GM12878 (cell line): ENCODE data around the gene RASSF10. TPM values are rescaled to one million over a fixed set of nuclear protein-coding genes. Genes with fewer than 3 reads are reported as not detected.

Source experiments
- ATAC-seq: fragments of 200-7000 bp; cut with Tn5 transposase; 3 replicates; pipeline ENCODE4 v1.9.1; 2020; ENCODE audit warnings: mild to moderate bottlenecking, moderate library complexity
- BruUV-seq: library from RNA; stranded (reverse); fragments of 400-500 nt; replicated peaks from 2 replicates; lab custom pipeline; 2021; lab: Mats Ljungman, UMichigan
- CTCF ChIA-PET: fragments of 300-600 bp; sonication (Branson Sonifier 250); formaldehyde crosslinking; extraction: SDS; loops from one replicate; lab custom pipeline; 2021; ENCODE audit warnings: inconsistent platforms; lab: Yijun Ruan, JAX
- POLR2A ChIA-PET: fragments of 350-600 bp; formaldehyde crosslinking; extraction: SDS; loops from one replicate; lab custom pipeline; 2021; ENCODE audit warnings: inconsistent platforms; lab: Charles Lee
- RAD21 ChIA-PET: fragments of 300-600 bp; sonication (Branson Sonifier 250); formaldehyde crosslinking; loops from one replicate; lab custom pipeline; 2023; ENCODE audit warnings: antibody characterized with exemption; ENCODE audit not compliant: unreplicated experiment; lab: Charles Lee
- SMC1A ChIA-PET: fragments of 300-600 bp; sonication (Branson Sonifier 250); formaldehyde crosslinking; loops from one replicate; lab custom pipeline; 2023; ENCODE audit not compliant: unreplicated experiment, uncharacterized antibody; lab: Charles Lee
- DNase-seq: peaks from one replicate; pipeline ENCODE4 v3.0.0-alpha.2; 2011; ENCODE audit warnings: low read depth, low spot score
- FAIRE-seq: peaks from 3 replicates; lab custom pipeline; 2011; peaks lifted over from hg19 to GRCh38; lab: Jason Lieb, UNC
- H2AFZ ChIP-seq: 2 replicates; pipeline ENCODE4 v1.6.0; 2011; ENCODE audit warnings: low read depth, low read length, control low read depth; ENCODE audit not compliant: control insufficient read depth
- H3K27ac ChIP-seq: 2 replicates; pipeline ENCODE4 v1.5.1; 2011; ENCODE audit warnings: control low read depth; ENCODE audit not compliant: control insufficient read depth, insufficient read depth
- H3K27me3 ChIP-seq, 2 experiments: replicated peaks in 1 of 2; 2 replicates each; pipeline versions ENCODE4 v1.6.0 to v1.6.1; 2011; ENCODE audit warnings: low read length in 1 of 2; ENCODE audit not compliant: control insufficient read depth in 2 of 2, insufficient read depth in 2 of 2
- H3K36me3 ChIP-seq, 2 experiments: 2 replicates each; pipeline ENCODE4 v1.5.1; 2011; ENCODE audit warnings: low read length in 1 of 2; ENCODE audit not compliant: control insufficient read depth in 2 of 2, insufficient read depth in 2 of 2
- H3K4me1 ChIP-seq: 2 replicates; pipeline ENCODE4 v1.6.1; 2011; ENCODE audit warnings: mild to moderate bottlenecking, low read length, moderate library complexity, mixed read lengths; ENCODE audit not compliant: control insufficient read depth, insufficient read depth
- H3K4me2 ChIP-seq: 2 replicates; pipeline ENCODE4 v1.6.0; 2011; ENCODE audit warnings: control low read depth; ENCODE audit not compliant: control insufficient read depth, insufficient read depth
- H3K4me3 ChIP-seq: fragments of 200-600 bp; sonication (generic); 2 replicates; pipeline ENCODE4 v1.5.1; 2016
- H3K79me2 ChIP-seq: 2 replicates; pipeline ENCODE4 v1.6.0; 2011; ENCODE audit warnings: low read length; ENCODE audit not compliant: control insufficient read depth, insufficient read depth
- H3K9ac ChIP-seq: 2 replicates; pipeline ENCODE4 v1.8.0; 2011; ENCODE audit warnings: low read length, control low read depth, mixed read lengths; ENCODE audit not compliant: control insufficient read depth, insufficient read depth
- H3K9me3 ChIP-seq: replicated peaks from 3 replicates; pipeline ENCODE4 v1.5.1; 2011; ENCODE audit warnings: mild to moderate bottlenecking, low read length; ENCODE audit not compliant: control insufficient read depth, insufficient read depth
- H4K20me1 ChIP-seq: 2 replicates; pipeline ENCODE4 v1.6.0; 2011; ENCODE audit not compliant: control insufficient read depth, insufficient read depth
- BMI1 ChIP-seq: fragments of 450-650 bp; IDR thresholded peaks from 2 replicates; pipeline ENCODE4 v1.6.1; 2016; ENCODE audit warnings: mild to moderate bottlenecking, moderate library complexity, borderline replicate concordance
- EGR1 ChIP-seq, 2 experiments: IDR thresholded peaks; 1 replicate in 1 of 2; 2 replicates in 1 of 2; pipeline ENCODE4 v1.6.1; 2011 to 2012; ENCODE audit warnings: low read depth in 2 of 2, low read length in 2 of 2, borderline replicate concordance in 1 of 2, mild to moderate bottlenecking in 1 of 2, moderate library complexity in 1 of 2
- FOXK2 ChIP-seq: fragments of 450-650 bp; IDR thresholded peaks from 2 replicates; pipeline ENCODE4 v1.6.1; 2017; ENCODE audit warnings: mild to moderate bottlenecking, moderate library complexity
- MYB ChIP-seq: fragments of 150-350 bp; IDR thresholded peaks from 2 replicates; pipeline ENCODE4 v1.6.1; 2014; ENCODE audit warnings: mild to moderate bottlenecking, low read depth, low read length, borderline replicate concordance
- PRDM15 ChIP-seq: fragments of 450-650 bp; formaldehyde crosslinking; IDR thresholded peaks from 2 replicates; pipeline ENCODE4 v1.4.0; 2020; ENCODE audit warnings: mild to moderate bottlenecking, moderate library complexity
- SMC3 ChIP-seq: IDR thresholded peaks from 2 replicates; pipeline ENCODE4 v1.6.1; 2011; ENCODE audit warnings: low read length, improper control_type of control experiment, borderline replicate concordance
- STAT1 ChIP-seq: fragments of 450-650 bp; conservative IDR thresholded peaks from 2 replicates; pipeline ENCODE4 v1.6.1; 2014; ENCODE audit warnings: antibody characterized with exemption, mild to moderate bottlenecking
- WGBS: methylation state at CpG from one replicate; pipeline ENCODE4 v1.1.6; 2016; ENCODE audit warnings: low lambda C conversion rate; ENCODE audit not compliant: insufficient replicate concordance, insufficient coverage; ENCODE audit errors: missing lambda C conversion rate; 5-methylcytosine and 5-hydroxymethylcytosine counted together
- in situ Hi-C: fragments of 300-500 bp; cut with MboI; formaldehyde crosslinking; loops from 9 replicates; pipeline ENCODE4 v1.14.3; 2018; ENCODE audit warnings: mixed read lengths
- intact Hi-C: fragments of 100-400 bp; cut with micrococcal nuclease; formaldehyde crosslinking; loops from one replicate; pipeline ENCODE4 v1.14.2; 2022; ENCODE audit not compliant: unreplicated experiment
- polyA plus RNA-seq, 11 experiments: library from polyadenylated mRNA; depleted of rRNA in 4 of 11; unstranded in 6 of 11; stranded (reverse) in 5 of 11; fragments of >200 nt; fragmentation: Nextera tagmentation in 4 of 11; fragmentation: Illumina TruSeq in 1 of 11; extraction: Ambion mirVana in 4 of 11; extraction: Trizol in 1 of 11; gene quantifications; 1 replicate in 1 of 11; 2 replicates in 10 of 11; pipeline versions ENCODE4 v1.2.1 to v1.2.3, GENCODE V29; 2011 to 2016; ENCODE audit warnings: inconsistent platforms in 2 of 11, missing spikeins in 2 of 11, low read depth in 1 of 11
- total RNA-seq, 4 experiments: library from RNA; depleted of rRNA in 3 of 4; stranded (reverse); fragments of >200 nt in 3 of 4; fragmentation: Illumina TruSeq in 1 of 4; extraction: Trizol in 1 of 4; gene quantifications; 2 replicates each; pipeline versions ENCODE4 v1.2.1 to v1.2.3, GENCODE V29; 2013 to 2021
- TF ChIP-seq, protein P1 (sequence below): fragments of 450-650 bp; IDR thresholded peaks from 2 replicates; pipeline ENCODE4 v1.6.1; 2017; ENCODE audit warnings: borderline replicate concordance

The RASSF10 gene
- total and polyA plus RNA-seq, 10 of the 15 experiments (the other 5 are each of a cell fraction or from before 2014, with no cell fraction given), result 0.03 to 0.23 (median 0.09) TPM; not detected in 6

- ChIA-PET RAD21 (no interaction called here), POLR2A (no interaction called here), SMC1A (interaction anchor here (1.1 to 1.7 kb wide), 3 partner anchors 10 to 30 kb away, joined by 3 to 5 read pairs (median 3); no protein-coding TSS in a partner anchor), CTCF (interaction anchor here (1.0 kb wide), 1 partner anchor 31 kb away, joined by 4 read pairs; no protein-coding TSS in a partner anchor)
- in situ Hi-C loops (no loop called here), intact Hi-C loops (no loop called here)
- no peak for DNase-seq
- Histone ChIP-seq H3K36me3 (no peaks in the 10 kb centered on the region), H3K4me2 (no peak overlapping the region), H3K27me3 (no peaks in the 10 kb centered on the region), H3K9me3 (no peaks in the 10 kb centered on the region), H3K79me2 (no peaks in the 10 kb centered on the region), H2AFZ (no peak overlapping the region), H3K27ac (no peak overlapping the region), H3K4me1 (no peaks in the 10 kb centered on the region), H3K9ac (no peak overlapping the region), H4K20me1 (no peaks in the 10 kb centered on the region), H3K4me3 (no peak overlapping the region)
- TF ChIP-seq SMC3 (no peak), BMI1 (no peak)
- TF ChIP-seq, protein P1, sequence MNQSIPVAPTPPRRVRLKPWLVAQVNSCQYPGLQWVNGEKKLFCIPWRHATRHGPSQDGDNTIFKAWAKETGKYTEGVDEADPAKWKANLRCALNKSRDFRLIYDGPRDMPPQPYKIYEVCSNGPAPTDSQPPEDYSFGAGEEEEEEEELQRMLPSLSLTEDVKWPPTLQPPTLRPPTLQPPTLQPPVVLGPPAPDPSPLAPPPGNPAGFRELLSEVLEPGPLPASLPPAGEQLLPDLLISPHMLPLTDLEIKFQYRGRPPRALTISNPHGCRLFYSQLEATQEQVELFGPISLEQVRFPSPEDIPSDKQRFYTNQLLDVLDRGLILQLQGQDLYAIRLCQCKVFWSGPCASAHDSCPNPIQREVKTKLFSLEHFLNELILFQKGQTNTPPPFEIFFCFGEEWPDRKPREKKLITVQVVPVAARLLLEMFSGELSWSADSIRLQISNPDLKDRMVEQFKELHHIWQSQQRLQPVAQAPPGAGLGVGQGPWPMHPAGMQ, result no peak
- FAIRE-seq, result no peak
- no peak for ATAC-seq
- BruUV-seq, result no TSS peak
Observed at GRCh38 chr11:12995823-12996222, 13.3 kb upstream of the RASSF10 start.

- no peak for TF ChIP-seq EGR1 (IDR thresholded peaks at IDR 0.05; ENCODE audit: borderline replicate concordance in 1 of 2, low read depth in 2 of 2, low read length in 2 of 2)
- TF ChIP-seq STAT1, result no peak
- no peak for TF ChIP-seq PRDM15 (CRISPR knock-in tag)
- no peak for TF ChIP-seq FOXK2
- no peak for TF ChIP-seq MYB
- H3K9me3 ChIP-seq, result no peaks in the 10 kb centered on the region
- POLR2A ChIA-PET, result no interaction called here
- no peak for DNase-seq
- ATAC-seq, result no peak
- no peak for FAIRE-seq
- no peaks in the 10 kb centered on the region for H3K36me3 ChIP-seq
- CTCF ChIA-PET, result interaction anchor here (1.0 kb wide), 1 partner anchor 32 kb away, joined by 4 read pairs; no protein-coding TSS in a partner anchor
- no peak overlapping the region for H3K4me2 ChIP-seq
- H3K4me3 ChIP-seq, result no peak overlapping the region
- no peak overlapping the region for H3K9ac ChIP-seq
- H3K27me3 ChIP-seq, result no peaks in the 10 kb centered on the region
- in situ Hi-C loops (no loop called here), intact Hi-C loops (loop anchor here (1.0 kb wide), 1 partner anchor 37 kb away; no protein-coding TSS in a partner anchor)
- no TSS peak for BruUV-seq
- H2AFZ ChIP-seq, result no peak overlapping the region
- H3K27ac ChIP-seq, result no peak overlapping the region
- H3K79me2 ChIP-seq, result no peaks in the 10 kb centered on the region
- SMC1A ChIA-PET, result interaction anchor here (0.6 to 1.4 kb wide), 4 partner anchors 9 to 211 kb away, joined by 3 to 4 read pairs (median 4); no protein-coding TSS in a partner anchor
- RAD21 ChIA-PET, result interaction anchor here (0.6 kb wide), 1 partner anchor 36 kb away, joined by 3 read pairs; no protein-coding TSS in a partner anchor
- 0% methylated on average over 1 of the region's 1 CpG for WGBS
- no peaks in the 10 kb centered on the region for H3K4me1 ChIP-seq
- H4K20me1 ChIP-seq, result no peaks in the 10 kb centered on the region
Observed at GRCh38 chr11:12997168-12997567, 11.9 kb upstream of the RASSF10 start.
